ENCODE measurements around the gene CAPN5.

The CAPN5 gene

GRCh38 chr11:77068457-77069335, 1.9 kb downstream of the CAPN5 start:
- no peak for DNase-seq

DNA sequence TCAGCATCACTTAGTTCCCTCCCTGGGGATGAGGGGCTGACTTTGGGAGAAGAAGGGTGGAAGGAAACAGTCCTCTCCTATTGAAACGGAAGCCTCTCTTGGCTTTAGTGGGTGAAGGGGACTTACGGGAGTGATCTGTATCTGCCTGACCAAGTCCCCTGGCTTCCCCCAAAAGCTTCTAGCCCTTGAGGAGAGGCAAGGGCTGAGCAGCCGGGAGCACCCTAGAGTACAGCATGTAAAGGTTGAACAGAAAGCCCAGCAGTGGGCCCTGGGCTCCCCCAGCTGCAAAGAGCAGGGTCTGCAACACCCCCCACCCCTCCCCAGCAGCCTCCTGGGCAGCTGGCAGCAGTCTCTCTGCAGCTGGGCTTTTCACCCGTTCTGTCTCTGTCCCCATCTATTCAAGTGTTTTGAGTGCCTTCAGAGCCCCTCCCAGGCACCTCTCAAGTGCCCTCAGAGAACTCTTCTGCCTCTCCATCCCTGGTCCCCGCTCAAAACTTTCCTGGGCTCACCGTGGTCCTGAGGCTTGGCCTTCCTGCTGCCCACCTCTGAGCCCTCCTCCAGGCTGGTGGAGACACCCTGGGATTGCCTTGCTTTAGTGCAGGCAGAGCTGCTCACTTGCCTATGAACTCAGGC, 2.7 kb downstream of the CAPN5 start:
- no peak for DNase-seq

DNA sequence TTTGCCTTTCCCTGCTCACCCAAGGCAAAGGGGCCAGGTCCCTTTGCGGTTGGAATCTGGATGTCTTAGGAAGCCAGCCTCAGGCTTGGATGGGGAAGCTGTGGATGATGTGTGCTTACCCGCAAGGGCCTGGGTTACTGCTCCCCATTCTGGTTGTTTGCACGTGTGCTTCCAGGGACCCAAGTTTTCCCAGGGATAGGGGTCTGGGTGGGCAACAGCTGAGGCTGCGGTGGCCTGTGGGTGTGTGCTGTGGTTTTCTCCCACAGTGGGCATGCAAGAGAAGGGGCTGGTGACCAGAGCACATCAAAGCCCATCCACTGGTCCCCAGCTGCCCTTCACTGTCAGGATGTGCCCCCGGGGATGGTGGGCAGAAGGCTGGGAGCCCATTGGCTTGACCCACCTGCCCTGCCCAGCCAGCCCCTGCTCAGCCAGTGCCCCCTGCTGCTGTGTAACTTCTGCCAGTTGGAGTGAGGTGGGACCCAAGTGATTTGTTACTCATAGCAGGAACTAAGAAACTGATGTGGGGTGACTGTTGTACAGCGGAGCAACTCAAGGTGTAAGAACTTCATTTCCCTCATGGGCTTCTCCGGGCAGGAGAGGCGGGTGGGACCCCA, 3.3 kb downstream of the CAPN5 start:
- no peak for DNase-seq

GRCh38 chr11:77071077-77071476, 4.3 kb downstream of the CAPN5 start:
- DNase-seq = no peak

DNA sequence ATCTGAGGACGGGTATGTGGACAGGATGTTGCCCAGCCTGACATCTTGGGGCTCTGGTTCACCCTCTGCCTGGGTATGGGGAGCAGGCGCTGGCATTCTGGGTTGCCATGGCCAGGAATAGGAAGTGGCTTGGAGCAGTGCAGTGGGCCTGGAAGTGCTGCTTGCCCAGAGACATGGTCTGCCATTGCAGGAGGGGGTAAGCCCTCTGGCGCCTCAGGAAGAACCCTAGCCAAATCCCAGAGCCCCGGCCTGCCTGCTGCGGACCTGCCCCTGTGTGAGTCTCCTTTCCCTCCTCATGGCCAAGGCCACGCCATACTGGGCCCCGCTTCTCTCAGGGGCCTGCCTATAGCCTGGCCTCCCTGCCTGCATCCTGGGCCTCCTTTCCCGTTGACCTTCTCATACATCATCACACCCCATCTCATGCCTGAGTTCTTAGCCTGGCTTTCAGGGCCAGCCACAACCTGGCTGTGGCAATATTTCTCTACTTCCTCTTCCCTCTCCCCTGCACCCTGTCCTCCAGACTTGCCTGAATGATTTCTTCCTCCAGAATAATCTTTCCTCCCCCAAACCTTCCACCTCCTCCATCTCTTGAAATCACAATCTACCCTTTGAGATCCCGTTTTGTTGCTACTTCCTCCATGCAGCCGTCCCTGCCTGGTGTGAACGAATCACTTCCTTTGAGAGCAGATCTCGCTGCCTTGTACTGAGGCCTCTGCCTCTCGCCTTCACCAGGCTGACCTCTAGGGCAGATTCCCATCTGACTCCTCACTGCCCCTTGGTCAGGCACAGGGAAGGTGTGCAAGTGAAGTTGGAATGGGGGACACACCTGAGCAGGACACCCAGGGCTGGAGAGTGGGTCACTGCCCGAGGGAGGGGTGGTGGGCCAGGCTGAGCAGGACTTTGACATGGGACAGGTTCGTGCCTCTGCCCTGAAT, 5.2 kb downstream of the CAPN5 start:
- DNase-seq = no peak

DNA sequence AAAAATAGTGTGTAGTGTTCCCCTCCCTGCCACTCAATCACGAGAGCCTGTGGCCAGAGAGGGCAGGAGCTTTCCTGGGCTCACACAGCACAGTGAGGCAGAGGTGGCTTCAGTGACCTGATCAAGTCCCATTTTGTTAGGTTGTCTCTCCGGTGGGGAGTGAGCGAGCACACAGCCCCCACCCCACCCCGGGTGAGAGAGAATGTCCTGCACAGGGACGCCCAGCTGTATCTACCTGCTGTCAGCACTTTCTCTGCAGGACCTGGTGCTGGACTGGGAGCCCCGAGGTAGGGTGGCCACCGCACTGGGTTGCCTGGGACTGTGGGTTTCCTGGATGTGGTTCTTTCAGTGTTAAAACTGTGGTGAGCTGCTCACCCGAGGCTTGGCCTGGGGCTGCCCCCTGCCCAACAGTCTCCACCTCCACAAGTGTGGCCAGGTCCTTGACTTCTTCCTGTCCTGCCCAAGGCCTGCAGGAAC, 6.1 kb downstream of the CAPN5 start:
- no peak for DNase-seq

GRCh38 chr11:77073328-77074001, 6.7 kb downstream of the CAPN5 start:
- peak; percentile 53 for DNase-seq

- no peak for DNase-seq
These were observed 7.4 kb downstream of the CAPN5 start for GRCh38 chr11:77074205-77074604.

DNA sequence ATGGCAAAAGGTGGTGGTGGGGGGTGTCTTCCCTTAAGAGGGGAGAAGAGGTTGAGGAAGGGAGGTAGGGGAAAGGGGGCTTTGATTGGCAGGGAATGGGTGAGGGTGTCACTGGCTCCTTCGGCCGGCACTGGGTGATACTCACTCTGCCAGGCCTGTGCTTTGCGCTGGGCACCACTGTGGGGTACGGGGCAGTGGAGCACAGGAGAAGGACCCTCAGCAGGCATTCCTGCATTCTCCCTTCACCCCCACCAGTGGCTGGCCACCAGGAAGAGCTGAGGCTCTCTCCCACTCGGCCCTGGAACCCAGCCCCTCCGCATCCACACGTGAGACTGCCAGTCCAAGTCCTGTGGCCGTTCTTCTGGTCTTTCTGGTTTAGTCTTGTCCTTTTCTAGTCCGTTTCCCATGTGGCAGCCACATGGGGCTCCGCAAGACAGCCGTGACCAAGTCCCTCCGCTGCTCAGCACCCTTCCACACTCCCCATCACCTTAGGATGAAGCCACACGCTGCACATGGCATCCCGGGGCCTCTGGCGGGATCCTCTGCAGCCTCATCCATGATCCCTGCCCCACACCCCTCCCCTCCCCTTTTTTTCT, 8.0 kb downstream of the CAPN5 start:
- no peak for DNase-seq

GRCh38 chr11:77075425-77075905, 8.7 kb downstream of the CAPN5 start:
- DNase-seq = no peak

- DNase-seq = no peak
These were observed 12.9 kb downstream of the CAPN5 start for GRCh38 chr11:77079666-77080065.

DNA sequence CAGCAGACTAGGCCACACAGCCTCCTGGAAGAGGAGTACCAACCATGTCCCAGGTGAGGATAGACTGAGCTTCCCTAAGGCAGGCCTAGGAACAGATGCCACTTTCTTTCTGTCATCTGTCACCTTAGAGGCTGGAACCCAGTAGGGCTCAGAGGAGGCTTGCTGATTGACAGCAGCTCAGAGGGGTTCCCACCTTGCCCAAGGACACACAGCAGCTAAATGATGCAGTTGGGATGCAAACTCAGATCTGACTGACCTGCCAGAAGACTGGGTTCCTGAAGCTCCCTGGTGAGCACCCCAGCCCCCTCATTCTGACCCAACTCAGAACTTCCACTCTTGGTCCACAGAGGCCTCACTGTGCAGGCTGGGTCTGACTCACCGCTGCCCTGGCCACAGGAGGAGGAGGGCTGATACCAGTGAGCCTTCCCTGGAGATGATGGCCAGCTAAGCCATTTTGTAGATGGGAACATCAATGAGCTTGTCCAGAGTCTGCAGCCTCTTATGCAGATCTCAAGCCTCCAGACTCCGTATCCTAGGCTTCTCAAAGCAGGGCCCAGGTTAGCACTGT, 14.0 kb downstream of the CAPN5 start:
- DNase-seq = no peak

- no peak for DNase-seq
These were observed 14.6 kb downstream of the CAPN5 start for GRCh38 chr11:77081381-77081851.

GRCh38 chr11:77081976-77082836, 15.4 kb downstream of the CAPN5 start:
- DNase-seq = no peak

GRCh38 chr11:77082838-77083565, 16.2 kb downstream of the CAPN5 start:
- no peak for DNase-seq

DNA sequence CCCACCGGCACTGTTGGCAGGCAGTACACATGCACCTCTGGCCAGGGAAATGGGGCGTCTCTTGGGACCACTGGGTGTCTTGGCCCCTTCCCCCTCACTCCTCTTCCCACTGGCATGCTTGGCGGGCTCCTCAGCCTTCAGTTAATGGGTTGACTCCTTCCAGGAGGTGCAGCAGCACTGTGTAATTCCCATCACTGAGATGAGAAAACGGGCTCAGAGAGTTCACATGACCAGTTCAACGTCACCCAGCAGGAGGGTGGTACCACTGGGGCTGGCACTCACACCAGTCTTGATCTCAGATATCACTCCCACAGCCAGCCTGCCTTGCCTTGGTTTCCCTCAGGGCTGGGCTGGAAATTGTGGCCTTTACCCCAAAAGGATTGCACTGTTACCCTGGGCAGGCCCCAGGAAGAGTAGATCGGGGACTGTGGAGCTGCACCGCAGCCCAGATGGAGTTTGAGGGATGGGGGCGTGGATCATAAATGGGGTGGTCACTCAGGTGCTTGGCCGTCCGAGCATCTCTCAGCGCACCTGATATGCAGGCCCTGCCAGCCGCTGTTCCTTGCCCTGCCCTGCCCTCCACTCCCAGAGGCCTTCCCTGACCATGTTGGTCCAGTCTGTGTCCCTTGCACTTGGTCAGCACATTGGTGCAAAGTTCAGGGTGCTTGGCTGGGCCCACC, 16.9 kb downstream of the CAPN5 start:
- no peak for DNase-seq

- DNase-seq = no peak
These were observed 17.9 kb downstream of the CAPN5 start for GRCh38 chr11:77084581-77085191.

DNA sequence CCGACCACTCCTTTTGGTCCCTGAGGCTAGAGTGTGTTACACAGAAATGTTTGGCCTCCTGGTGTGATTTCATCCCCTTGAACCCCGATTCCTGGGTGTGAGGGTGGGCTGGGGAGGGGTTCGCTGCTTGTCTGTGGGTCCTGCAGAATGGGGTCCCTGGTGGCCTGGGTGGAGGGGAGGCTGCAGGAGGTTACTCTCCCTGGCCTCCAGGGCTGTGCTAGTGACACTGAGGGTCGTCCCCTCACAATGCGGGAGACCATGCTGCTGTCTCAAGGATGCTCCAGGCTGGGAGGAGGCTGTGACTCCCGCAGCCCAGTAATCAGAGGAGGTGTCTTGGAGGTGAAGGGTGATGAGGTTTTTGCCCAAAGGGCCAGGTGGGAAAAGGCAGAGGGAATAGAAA, 18.9 kb downstream of the CAPN5 start:
- DNase-seq = no peak

Measured in NCI-H446 treated with DMSO at 0.1 percent for 48 hours (cell line).